Adipocyte (in vitro differentiated cells): ENCODE measurements around the gene HNRNPUL2.
"Not testable (repeated sequence)": the region's sequence is repeated elsewhere in the genome, so short reads cannot be mapped to it uniquely, and the experiment has no call there.

Experiments used
- DNase-seq: peaks from one replicate; pipeline ENCODE4 v3.0.0-alpha.2; 2015; ENCODE audit warnings: low read depth
- H3K27me3 ChIP-seq: replicated peaks from 2 replicates; pipeline ENCODE4 v1.7.0; 2013; ENCODE audit warnings: mild to moderate bottlenecking, low read length, moderate library complexity; ENCODE audit not compliant: control insufficient read depth, insufficient read depth
- H3K36me3 ChIP-seq: 2 replicates; pipeline ENCODE4 v1.7.0; 2013; ENCODE audit warnings: low read length, mild to moderate bottlenecking, moderate library complexity; ENCODE audit not compliant: control insufficient read depth, insufficient read depth, severe bottlenecking
- H3K4me1 ChIP-seq: 2 replicates; pipeline ENCODE4 v1.7.0; 2013; ENCODE audit warnings: mild to moderate bottlenecking, low read length, moderate library complexity; ENCODE audit not compliant: control insufficient read depth, insufficient read depth
- H3K4me3 ChIP-seq: 2 replicates; pipeline ENCODE4 v1.7.0; 2013; ENCODE audit warnings: mild to moderate bottlenecking, low read length, moderate library complexity
- H3K9ac ChIP-seq: 2 replicates; pipeline ENCODE4 v1.7.0; 2013; ENCODE audit warnings: mild to moderate bottlenecking, low read length, moderate library complexity
- H3K9me3 ChIP-seq: 2 replicates; pipeline ENCODE4 v1.7.0; 2013; ENCODE audit warnings: mild to moderate bottlenecking, low read length, moderate library complexity; ENCODE audit not compliant: control insufficient read depth

HNRNPUL2 gene

GRCh38 chr11:62712276-62712812, 14.9 kb downstream of the HNRNPUL2 start:
- no peak for DNase-seq
- Histone ChIP-seq H3K9ac (peak overlapping the region; percentile 14), H3K27me3 (no peaks in the 10 kb centered on the region), H3K4me1 (peaks cover 47% of the 10 kb centered on the region), H3K9me3 (no peaks in the 10 kb centered on the region), H3K36me3 (peaks cover 67% of the 10 kb centered on the region), H3K4me3 (no peak overlapping the region)

- H3K4me1 ChIP-seq = peaks cover 58% of the 10 kb centered on the region
- H3K36me3 ChIP-seq = peaks cover 46% of the 10 kb centered on the region
- peak overlapping the region; percentile 79 for H3K4me3 ChIP-seq
- peak; percentile 39 for DNase-seq
- no peaks in the 10 kb centered on the region for H3K27me3 ChIP-seq
- H3K9ac ChIP-seq = peak overlapping the region; percentile 98
- no peaks in the 10 kb centered on the region for H3K9me3 ChIP-seq
These were observed 17.3 kb downstream of the HNRNPUL2 start for GRCh38 chr11:62710001-62710345.

DNA sequence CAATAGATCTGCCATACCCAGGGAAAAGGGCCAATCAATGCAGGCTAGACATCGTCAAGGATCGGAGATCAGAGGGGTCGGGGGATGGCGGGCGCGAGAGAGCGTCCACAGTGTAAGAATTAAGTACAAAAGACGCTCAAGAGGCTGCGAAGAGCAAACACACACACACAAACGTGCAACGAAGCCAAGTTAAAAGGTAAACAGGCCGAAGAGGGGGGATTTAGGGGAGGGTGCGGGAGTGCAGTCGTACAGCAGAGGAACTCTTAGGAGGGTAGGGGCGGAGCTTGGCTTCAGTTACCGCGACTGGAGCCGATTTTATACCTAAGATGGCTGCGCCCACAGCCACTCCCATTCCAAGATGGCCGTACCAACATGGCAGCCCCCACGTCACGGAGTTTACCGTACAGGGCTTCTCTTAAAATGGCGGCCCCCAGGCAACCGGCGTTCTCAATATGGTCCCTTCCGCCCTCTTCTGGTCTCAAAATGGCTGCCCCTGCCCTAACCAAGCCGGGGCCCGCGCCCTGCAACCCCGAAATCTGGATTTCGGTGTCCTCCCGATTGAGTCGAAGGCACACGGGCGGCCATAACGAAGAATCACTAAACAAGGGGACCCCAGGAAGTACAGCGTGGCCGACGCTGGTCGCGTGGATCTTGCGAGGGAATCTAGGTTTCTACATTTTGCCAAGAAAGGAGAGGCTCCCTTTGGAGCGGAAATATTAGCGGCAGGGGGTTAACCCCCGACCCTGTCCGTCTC, 17.8 kb downstream of the HNRNPUL2 start:
- peaks cover 44% of the 10 kb centered on the region for H3K36me3 ChIP-seq

DNA sequence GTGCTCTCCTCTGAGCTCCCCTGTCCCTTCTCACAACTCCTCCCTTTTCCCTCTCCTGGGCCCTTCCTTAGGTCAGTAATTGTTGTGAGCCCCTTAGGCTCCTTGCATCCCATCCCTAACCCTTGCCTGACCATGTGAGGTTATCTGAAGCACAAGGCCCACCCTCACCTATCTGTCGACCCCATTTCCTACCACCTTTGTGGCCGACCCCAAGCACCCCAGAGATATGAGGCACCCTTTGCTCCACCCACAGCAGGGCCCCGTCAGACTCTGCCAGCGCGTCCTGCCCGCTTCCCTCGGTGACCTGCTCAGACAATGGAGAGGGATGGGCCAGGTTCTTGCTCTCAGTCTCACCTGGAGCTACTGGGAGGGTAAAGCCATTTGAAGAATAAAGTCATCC, 18.5 kb downstream of the HNRNPUL2 start:
- H3K36me3 ChIP-seq = peaks cover 40% of the 10 kb centered on the region
- H3K27me3 ChIP-seq = no peaks in the 10 kb centered on the region
- DNase-seq = no peak
- no peaks in the 10 kb centered on the region for H3K9me3 ChIP-seq
- H3K4me3 ChIP-seq = peak overlapping the region; percentile 79
- peak overlapping the region; percentile 98 for H3K9ac ChIP-seq
- H3K4me1 ChIP-seq = peaks cover 53% of the 10 kb centered on the region

More for the DNA sequence above, 17.8 kb downstream of the HNRNPUL2 start:
- peak; percentile 96 for DNase-seq
- peak overlapping the region; percentile 79 for H3K4me3 ChIP-seq
- H3K9me3 ChIP-seq = no peaks in the 10 kb centered on the region
- H3K9ac ChIP-seq = peak overlapping the region; percentile 98
- no peaks in the 10 kb centered on the region for H3K27me3 ChIP-seq
- peaks cover 58% of the 10 kb centered on the region for H3K4me1 ChIP-seq

GRCh38 chr11:62708392-62708791, 18.9 kb downstream of the HNRNPUL2 start:
- H3K36me3 ChIP-seq = peaks cover 38% of the 10 kb centered on the region
- H3K4me1 ChIP-seq = peaks cover 49% of the 10 kb centered on the region
- no peaks in the 10 kb centered on the region for H3K9me3 ChIP-seq
- DNase-seq = no peak
- no peaks in the 10 kb centered on the region for H3K27me3 ChIP-seq
- H3K4me3 ChIP-seq = peak overlapping the region; percentile 79
- peak overlapping the region; percentile 98 for H3K9ac ChIP-seq

- no peak for DNase-seq
- peak within 1 kb of the TSS; percentile 98 for H3K9ac ChIP-seq
- peaks cover 29% of the 10 kb centered on the region for H3K36me3 ChIP-seq
These were observed 19.9 kb downstream of the HNRNPUL2 start, which contains the start of the genes BSCL2 and GNG3 for GRCh38 chr11:62707277-62707861. TSS of gene BSCL2 (minus strand) at chr11:62707424. CDS start at chr11:62707195, 229 bp downstream. TSS of gene GNG3 (plus strand) at chr11:62707676. CDS start at chr11:62708296, 620 bp downstream.

GRCh38 chr11:62706850-62707247, 20.4 kb downstream of the HNRNPUL2 start:
- Histone ChIP-seq H3K4me1 (peaks cover 44% of the 10 kb centered on the region), H3K27me3 (no peaks in the 10 kb centered on the region), H3K9me3 (no peaks in the 10 kb centered on the region), H3K36me3 (peaks cover 28% of the 10 kb centered on the region), H3K4me3 (peak overlapping the region; percentile 84), H3K9ac (peak overlapping the region; percentile 83)
- no peak for DNase-seq

More at GRCh38 chr11:62707277-62707861, 19.9 kb downstream of the HNRNPUL2 start, which contains the start of the genes BSCL2 and GNG3:
- Histone ChIP-seq H3K4me1 (peaks cover 42% of the 10 kb centered on the region), H3K27me3 (no peaks in the 10 kb centered on the region), H3K9me3 (no peaks in the 10 kb centered on the region), H3K4me3 (peak within 1 kb of the TSS; percentile 84)

DNA sequence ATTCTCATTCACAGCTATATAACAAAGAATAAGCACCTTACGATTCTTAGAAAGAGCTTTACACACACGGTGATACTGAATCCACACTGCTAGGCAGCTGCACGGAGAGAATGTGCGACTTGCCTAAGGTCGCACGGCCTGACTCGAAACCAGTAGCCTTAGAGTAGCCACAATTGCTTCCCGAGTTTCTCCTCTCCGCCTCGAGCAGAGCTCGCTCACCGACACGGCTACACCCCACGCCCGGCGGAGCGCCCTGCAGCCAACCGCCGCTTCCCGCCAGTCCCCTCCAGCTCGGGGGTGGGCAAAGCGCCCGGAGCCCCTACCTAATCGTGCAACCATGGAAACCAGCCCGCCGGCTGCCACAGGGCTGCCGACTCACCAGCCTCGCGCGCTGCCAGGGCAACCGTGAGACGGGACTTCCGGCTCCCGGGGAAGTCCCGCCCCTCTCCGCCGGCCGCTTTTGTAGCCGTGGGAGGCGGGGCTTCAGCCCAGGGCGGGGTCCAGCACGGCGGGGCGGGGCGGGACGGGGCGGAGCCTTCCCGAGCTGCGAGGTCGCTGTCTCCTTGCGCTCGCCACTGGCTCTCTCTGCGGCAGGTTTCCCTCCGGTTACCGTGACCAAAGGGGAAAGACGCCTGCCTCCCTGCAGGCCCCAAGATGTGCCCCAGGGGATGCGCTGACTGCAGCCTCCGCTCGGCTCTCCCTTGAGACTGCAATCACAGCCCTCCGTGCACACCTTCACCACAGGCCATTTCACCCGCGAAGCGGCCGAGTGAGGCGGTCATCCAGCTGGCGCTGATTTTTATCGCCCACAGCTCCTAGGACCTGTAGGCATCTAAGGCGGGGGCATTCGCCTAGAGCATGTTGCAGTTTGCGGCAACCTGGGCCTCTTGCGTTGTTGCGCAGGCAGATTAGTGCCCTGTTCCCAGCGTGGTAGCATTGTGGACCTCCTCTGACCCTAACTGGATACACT, 21.1 kb downstream of the HNRNPUL2 start:
- peak overlapping the region; percentile 85 for H3K9ac ChIP-seq
- peaks cover 28% of the 10 kb centered on the region for H3K36me3 ChIP-seq
- H3K4me1 ChIP-seq = peaks cover 46% of the 10 kb centered on the region
- H3K9me3 ChIP-seq = no peaks in the 10 kb centered on the region
- peak; percentile 98 for DNase-seq
- peak overlapping the region; percentile 84 for H3K4me3 ChIP-seq
- H3K27me3 ChIP-seq = no peaks in the 10 kb centered on the region

- H3K27me3 ChIP-seq = no peaks in the 10 kb centered on the region
- H3K36me3 ChIP-seq = peaks cover 26% of the 10 kb centered on the region
- DNase-seq = no peak
These were observed 21.8 kb downstream of the HNRNPUL2 start for GRCh38 chr11:62705413-62705812.

DNA sequence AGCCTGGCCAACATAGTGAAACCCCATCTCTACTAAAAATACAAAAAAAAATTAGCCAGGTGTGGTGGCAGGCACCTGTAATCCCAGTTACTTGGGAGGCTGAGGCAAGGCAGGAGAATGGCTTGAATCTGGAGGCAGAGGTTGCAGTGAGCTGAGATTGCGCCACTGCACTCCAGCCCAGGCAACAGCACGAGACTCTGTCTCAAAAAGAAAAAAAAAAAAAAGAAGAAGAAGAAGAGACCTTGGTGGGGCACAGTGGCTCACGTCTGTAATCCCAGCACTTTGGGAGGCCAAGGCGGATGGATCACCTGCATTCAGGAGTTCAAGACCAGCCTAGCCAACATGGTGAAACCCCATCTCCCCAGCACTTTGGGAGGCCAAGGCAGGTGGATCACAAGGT, 23.3 kb downstream of the HNRNPUL2 start:
- H3K4me3 ChIP-seq, H3K9me3 ChIP-seq, H3K9ac ChIP-seq, DNase-seq, H3K27me3 ChIP-seq: not testable (repeated sequence)
- peaks cover 35% of the 10 kb centered on the region for H3K4me1 ChIP-seq
- H3K36me3 ChIP-seq = peaks cover 30% of the 10 kb centered on the region

More at GRCh38 chr11:62705413-62705812, 21.8 kb downstream of the HNRNPUL2 start:
- Histone ChIP-seq H3K9me3 (no peaks in the 10 kb centered on the region), H3K4me3 (peak overlapping the region; percentile 84), H3K4me1 (peaks cover 48% of the 10 kb centered on the region), H3K9ac (peak overlapping the region; percentile 85)
